CD14-positive monocyte (primary cell): ENCODE results near the gene IL3RA. TPM values are rescaled to one million over a fixed set of nuclear protein-coding genes. Genes with fewer than 3 reads are reported as not detected.

Experiments
- DNase-seq, 3 donors: peaks; one replicate each; pipeline ENCODE4 v3.0.0-alpha.2; 2011 to 2022
- H2AFZ ChIP-seq: 2 replicates; pipeline ENCODE4 v1.6.0; 2012; ENCODE audit warnings: mild to moderate bottlenecking, low read depth, low read length, inconsistent platforms; ENCODE audit not compliant: insufficient read depth, poor library complexity, severe bottlenecking
- H3K27ac ChIP-seq, 2 donors: 1 replicate in 1 of 2; 2 replicates in 1 of 2; pipeline ENCODE4 v1.5.1; 2012 to 2013; ENCODE audit warnings: low read length in 2 of 2, control low read depth in 1 of 2, inconsistent platforms in 1 of 2, low read depth in 1 of 2, mild to moderate bottlenecking in 1 of 2
- H3K27me3 ChIP-seq, 2 donors: one replicate each; pipeline versions ENCODE4 v1.6.0 to v1.6.1; 2011 to 2013; ENCODE audit warnings: low read length in 2 of 2; ENCODE audit not compliant: control insufficient read depth in 2 of 2, insufficient read depth in 2 of 2
- H3K36me3 ChIP-seq, 2 donors: replicated peaks in 1 of 2; 1 replicate in 1 of 2; 2 replicates in 1 of 2; pipeline versions ENCODE4 v1.5.1 to v1.6.1; 2012 to 2013; ENCODE audit warnings: low read length in 2 of 2, control low read depth in 1 of 2, inconsistent platforms in 1 of 2, mild to moderate bottlenecking in 1 of 2; ENCODE audit not compliant: insufficient read depth in 2 of 2, control insufficient read depth in 1 of 2
- H3K4me1 ChIP-seq, 2 donors: 1 replicate in 1 of 2; 2 replicates in 1 of 2; pipeline versions ENCODE4 v1.5.1 to v1.6.1; 2012 to 2013; ENCODE audit warnings: low read length in 2 of 2, control low read depth in 1 of 2, inconsistent platforms in 1 of 2, mild to moderate bottlenecking in 1 of 2, moderate library complexity in 1 of 2; ENCODE audit not compliant: insufficient read depth in 2 of 2, control insufficient read depth in 1 of 2
- H3K4me2 ChIP-seq: replicated peaks from 2 replicates; pipeline ENCODE3; 2012; ENCODE audit warnings: low read length, moderate library complexity, mild to moderate bottlenecking; ENCODE audit not compliant: poor library complexity, severe bottlenecking; ENCODE audit errors: extremely low read depth
- H3K4me3 ChIP-seq, 3 experiments: fragments of 200-600 bp in 1 of 3; sonication (generic) in 1 of 3; replicated peaks in 1 of 3; 1 replicate in 2 of 3; 2 replicates in 1 of 3; pipeline ENCODE4 v1.5.1; 2011 to 2013; ENCODE audit warnings: low read length in 3 of 3, mild to moderate bottlenecking in 3 of 3, control low read depth in 2 of 3, low read depth in 2 of 3, inconsistent platforms in 1 of 3, moderate library complexity in 1 of 3
- H3K79me2 ChIP-seq: 2 replicates; pipeline ENCODE4 v1.6.0; 2012; ENCODE audit warnings: mild to moderate bottlenecking, control low read depth, inconsistent platforms, low read length, moderate library complexity; ENCODE audit not compliant: insufficient read depth
- H3K9ac ChIP-seq: 2 replicates; pipeline ENCODE4 v1.6.0; 2017; ENCODE audit warnings: low read length, mild to moderate bottlenecking; ENCODE audit not compliant: insufficient read depth, poor library complexity, severe bottlenecking
- H3K9me3 ChIP-seq, 2 donors: replicated peaks in 1 of 2; 1 replicate in 1 of 2; 2 replicates in 1 of 2; pipeline versions ENCODE4 v1.5.1 to v1.6.1; 2012 to 2013; ENCODE audit warnings: low read length in 2 of 2, control low read depth in 1 of 2; ENCODE audit not compliant: control insufficient read depth in 1 of 2, insufficient read depth in 1 of 2
- H4K20me1 ChIP-seq: 2 replicates; pipeline ENCODE4 v1.6.0; 2012; ENCODE audit warnings: mild to moderate bottlenecking, low read length, control low read depth, moderate library complexity; ENCODE audit not compliant: insufficient read depth
- H3K27ac Mint-ChIP-seq, 7 donors: one replicate each; pipeline ENCODE4 v1.8.0; 2020; ENCODE audit warnings: mild to moderate bottlenecking in 7 of 7, mixed read lengths in 7 of 7, moderate library complexity in 6 of 7, inconsistent platforms in 2 of 7
- H3K27me3 Mint-ChIP-seq, 3 donors: one replicate each; pipeline ENCODE4 v1.8.0; 2021 to 2022; ENCODE audit warnings: low read depth in 3 of 3, mild to moderate bottlenecking in 3 of 3, mixed read lengths in 3 of 3, moderate library complexity in 3 of 3, inconsistent platforms in 1 of 3
- H3K36me3 Mint-ChIP-seq, 2 donors: one replicate each; pipeline ENCODE4 v1.8.0; 2020; ENCODE audit warnings: mixed read lengths in 2 of 2, inconsistent platforms in 1 of 2, mild to moderate bottlenecking in 1 of 2
- H3K4me1 Mint-ChIP-seq: one replicate; pipeline ENCODE4 v1.8.0; 2020; ENCODE audit warnings: mild to moderate bottlenecking, mixed read lengths
- H3K4me3 Mint-ChIP-seq, 2 donors: one replicate each; pipeline ENCODE4 v1.8.0; 2020; ENCODE audit warnings: mild to moderate bottlenecking in 2 of 2, mixed read lengths in 2 of 2, moderate library complexity in 1 of 2
- H3K9me3 Mint-ChIP-seq, 7 donors: one replicate each; pipeline ENCODE4 v1.8.0; 2020 to 2022; ENCODE audit warnings: mixed read lengths in 7 of 7, mild to moderate bottlenecking in 6 of 7, moderate library complexity in 6 of 7, inconsistent platforms in 2 of 7
- CTCF ChIP-seq: fragments of 200-600 bp; IDR thresholded peaks from one replicate; pipeline ENCODE4 v1.8.0; 2022; ENCODE audit warnings: antibody characterized with exemption, mild to moderate bottlenecking
- WGBS: methylation state at CpG from one replicate; pipeline ENCODE4 v1.1.5; 2013; ENCODE audit warnings: missing lambda C conversion rate; ENCODE audit not compliant: insufficient coverage; 5-methylcytosine and 5-hydroxymethylcytosine counted together
- intact Hi-C, 2 donors: fragments of 100-400 bp; cut with micrococcal nuclease; formaldehyde crosslinking; loops; one replicate each; pipeline versions ENCODE4 v1.15.0 to v1.15.1; 2023
- polyA minus RNA-seq: library from RNA; depleted of rRNA, polyadenylated mRNA; stranded (reverse); fragments of >200 nt; gene quantifications from 2 replicates; pipeline ENCODE4 v1.2.3, GENCODE V29; 2012
- polyA plus RNA-seq, 3 donors: library from polyadenylated mRNA; depleted of rRNA in 1 of 3; unstranded in 2 of 3; stranded (reverse) in 1 of 3; fragments of 300-500 nt in 2 of 3; fragments of >200 nt in 1 of 3; fragmentation: Illumina TruSeq in 2 of 3; gene quantifications; 1 replicate in 2 of 3; 2 replicates in 1 of 3; pipeline ENCODE4 v1.2.3, GENCODE V29; 2012 to 2021
- total RNA-seq, 12 experiments: library from RNA in 1 of 12; stranded (reverse) in 1 of 12; fragments of 120-200 nt in 1 of 12; gene quantifications; one replicate each; pipeline ENCODE4 v1.2.4 and lab custom pipeline; 2013 to 2026; ENCODE audit warnings: mixed read lengths in 6 of 12, inconsistent platforms in 1 of 12

IL3RA gene
- total RNA-seq (2013): 23.6 TPM
- polyA plus RNA-seq: 10 to 100 TPM in 1 of 3 donors, 1 to 10 TPM in 2; 2.9 to 12.0 (median 4.4) TPM
- 5.4 and 6.7 TPM in 2 replicates for polyA minus RNA-seq
- total RNA-seq (lab: John Stamatoyannopoulos, UW): 36.1 to 82.2 (median 59.9) reads per million in 11 experiments

DNA sequence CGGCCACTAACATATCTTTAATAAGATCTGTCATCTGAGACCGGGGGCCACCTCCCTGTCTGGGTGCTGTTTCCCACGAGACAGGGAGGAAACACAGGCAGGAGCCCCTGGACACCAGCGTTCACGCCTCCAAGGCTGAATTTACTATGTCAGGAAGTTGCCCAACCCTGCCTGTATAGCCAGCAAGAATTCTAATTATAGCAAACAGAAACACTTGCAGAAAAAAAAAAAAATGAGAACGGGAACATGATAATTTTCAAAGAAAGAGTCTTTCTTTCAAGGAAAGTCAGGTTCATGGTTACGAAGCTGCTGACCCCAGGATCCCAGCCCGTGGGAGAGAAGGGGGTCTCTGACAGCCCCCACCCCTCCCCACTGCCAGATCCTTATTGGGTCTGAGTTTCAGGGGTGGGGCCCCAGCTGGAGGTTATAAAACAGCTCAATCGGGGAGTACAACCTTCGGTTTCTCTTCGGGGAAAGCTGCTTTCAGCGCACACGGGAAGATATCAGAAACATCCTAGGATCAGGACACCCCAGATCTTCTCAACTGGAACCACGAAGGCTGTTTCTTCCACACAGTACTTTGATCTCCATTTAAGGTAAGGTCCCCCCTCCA lies at the start of gene IL3RA:
Gene IL3RA, plus strand, starts transcription at position 455 of the 613 bp plus-strand sequence. CDS start 4,981 bp downstream, outside the sequence.
- TF ChIP-seq CTCF: no peak
- Histone ChIP-seq H3K9me3 (peaks cover 0 to 1% of the 10 kb centered on the region in 2 donors), H2AFZ (peak within 1 kb of the TSS; percentile 3), H3K4me1 (peaks cover 61 to 63% of the 10 kb centered on the region in 2 donors), H3K27me3 (no peaks in the 10 kb centered on the region), H4K20me1 (no peaks in the 10 kb centered on the region), H3K36me3 (no peaks in the 10 kb centered on the region), H3K27ac (peak within 1 kb of the TSS; percentile 87 to 93), H3K4me3 (peak within 1 kb of the TSS; percentile 59 to 78 (median 74)), H3K79me2 (no peaks in the 10 kb centered on the region), H3K9ac (peak within 1 kb of the TSS; percentile 72), H3K4me2 (peak within 1 kb of the TSS; percentile 66)
- 0% methylated on average over 8 of the region's 14 CpGs for WGBS
- Mint-ChIP-seq H3K9me3 (peaks cover 0 to 15% (median 9%) of the 10 kb centered on the region in 7 donors), H3K4me1 (peaks cover 58% of the 10 kb centered on the region), H3K27ac (peak within 1 kb of the TSS; percentile 93 to 100 (median 97)), H3K36me3 (peaks cover 4 to 7% of the 10 kb centered on the region in 2 donors), H3K27me3 (peaks cover 2 to 22% (median 3%) of the 10 kb centered on the region in 3 donors), H3K4me3 (peak within 1 kb of the TSS; percentile 95 to 96)
- peak; percentile 95 to 99 (median 97) for DNase-seq
- intact Hi-C loops: loop anchor here in 1 of 2 donors (10.0 kb wide), 1 partner anchor 168 kb away; no protein-coding TSS in a partner anchor

- Histone ChIP-seq H3K4me3 (no peak overlapping the region), H2AFZ (no peak overlapping the region), H3K9ac (no peak overlapping the region), H3K79me2 (peaks cover 26% of the 10 kb centered on the region), H3K4me2 (no peak overlapping the region), H4K20me1 (peaks cover 84% of the 10 kb centered on the region), H3K4me1 (peaks cover 0 to 21% of the 10 kb centered on the region in 2 donors), H3K36me3 (peaks cover 88 to 96% of the 10 kb centered on the region in 2 donors), H3K27ac (no peak overlapping the region), H3K9me3 (peaks cover under 1 to 4% of the 10 kb centered on the region in 2 donors), H3K27me3 (no peaks in the 10 kb centered on the region)
- Mint-ChIP-seq H3K9me3 (peaks cover 1 to 17% (median 9%) of the 10 kb centered on the region in 7 donors), H3K4me3 (no peak overlapping the region), H3K27ac (peak overlapping the region in 6 of 7 donors; percentile 9 to 82 (median 70)), H3K27me3 (peaks cover 0 to 2% (median 0%) of the 10 kb centered on the region in 3 donors), H3K4me1 (peaks cover 28% of the 10 kb centered on the region), H3K36me3 (peaks cover 84 to 100% of the 10 kb centered on the region in 2 donors)
- intact Hi-C loops: loop anchor here in 1 of 2 donors (5.0 kb wide), 1 partner anchor 42 kb away; no protein-coding TSS in a partner anchor
- no peak for TF ChIP-seq CTCF
- WGBS: no CpG with 5 or more reads among the region's 1 CpG
- no peak for DNase-seq
Measured at GRCh38 chrX:1289535-1289934, 47.0 kb upstream of the IL3RA start.
